Measurements from ENCODE around the gene OLFM3.

Gene OLFM3

DNA sequence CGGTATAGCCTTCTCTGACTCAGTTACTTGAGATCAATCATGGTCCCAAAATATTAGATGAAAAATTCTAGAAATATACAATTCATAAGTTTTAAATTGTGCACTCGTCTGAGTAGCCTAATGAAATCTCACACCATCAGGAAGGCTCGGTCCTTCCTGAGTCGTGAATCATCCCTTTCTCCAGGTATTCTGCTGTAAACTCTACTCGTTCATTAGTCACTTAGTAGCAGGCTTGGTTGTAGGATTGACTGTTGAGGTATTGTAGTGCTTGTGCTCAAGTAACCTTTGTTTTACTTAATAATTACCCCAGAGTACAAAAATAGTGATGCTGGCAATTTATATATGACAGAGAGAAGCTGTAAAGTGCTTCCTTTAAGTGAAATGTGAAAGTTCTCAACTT lies 238.7 kb downstream of the OLFM3 start:
- H3K36me3 ChIP-seq (ENCODE audit: low read depth): no peaks in the 10 kb centered on the region
- ATAC-seq (ENCODE audit: low read depth): peak; percentile 99
- no peak overlapping the region for H3K27ac ChIP-seq (ENCODE audit: poor library complexity, severe bottlenecking)
- no peaks in the 10 kb centered on the region for H3K27me3 ChIP-seq (ENCODE audit: insufficient read depth, poor library complexity, severe bottlenecking)
- TF ChIP-seq, protein P1, sequence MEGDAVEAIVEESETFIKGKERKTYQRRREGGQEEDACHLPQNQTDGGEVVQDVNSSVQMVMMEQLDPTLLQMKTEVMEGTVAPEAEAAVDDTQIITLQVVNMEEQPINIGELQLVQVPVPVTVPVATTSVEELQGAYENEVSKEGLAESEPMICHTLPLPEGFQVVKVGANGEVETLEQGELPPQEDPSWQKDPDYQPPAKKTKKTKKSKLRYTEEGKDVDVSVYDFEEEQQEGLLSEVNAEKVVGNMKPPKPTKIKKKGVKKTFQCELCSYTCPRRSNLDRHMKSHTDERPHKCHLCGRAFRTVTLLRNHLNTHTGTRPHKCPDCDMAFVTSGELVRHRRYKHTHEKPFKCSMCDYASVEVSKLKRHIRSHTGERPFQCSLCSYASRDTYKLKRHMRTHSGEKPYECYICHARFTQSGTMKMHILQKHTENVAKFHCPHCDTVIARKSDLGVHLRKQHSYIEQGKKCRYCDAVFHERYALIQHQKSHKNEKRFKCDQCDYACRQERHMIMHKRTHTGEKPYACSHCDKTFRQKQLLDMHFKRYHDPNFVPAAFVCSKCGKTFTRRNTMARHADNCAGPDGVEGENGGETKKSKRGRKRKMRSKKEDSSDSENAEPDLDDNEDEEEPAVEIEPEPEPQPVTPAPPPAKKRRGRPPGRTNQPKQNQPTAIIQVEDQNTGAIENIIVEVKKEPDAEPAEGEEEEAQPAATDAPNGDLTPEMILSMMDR (IDR thresholded peaks at IDR 0.05; ENCODE audit: poor library complexity, severe bottlenecking): no peak
- DNase-seq (ENCODE audit: low spot score): no peak
- H3K4me1 ChIP-seq (ENCODE audit: insufficient read depth, poor library complexity, severe bottlenecking): peaks cover 3% of the 10 kb centered on the region
- H3K4me3 ChIP-seq (ENCODE audit: severe bottlenecking): no peak overlapping the region
- no peaks in the 10 kb centered on the region for H3K9me3 ChIP-seq (ENCODE audit: severe bottlenecking)

DNA sequence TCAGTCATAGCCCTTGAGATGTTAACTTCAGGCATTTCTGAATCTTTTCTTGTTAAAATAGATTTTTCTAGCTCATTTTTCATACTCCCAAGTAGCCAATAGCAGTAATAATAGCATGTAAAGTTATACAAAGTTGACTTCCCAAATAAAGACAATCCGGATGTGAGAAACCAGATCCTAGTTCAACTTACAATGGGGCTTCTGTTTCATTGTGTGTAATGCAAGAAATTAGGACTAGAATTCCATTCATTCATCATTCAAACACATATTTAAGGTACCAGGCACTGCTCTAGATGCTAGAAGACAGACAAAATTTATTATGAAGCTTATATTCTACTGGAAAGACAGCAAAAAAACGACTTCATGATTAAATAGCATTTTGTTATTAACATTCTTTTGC lies 240.3 kb downstream of the OLFM3 start:
- no peak overlapping the region for H3K4me3 ChIP-seq (ENCODE audit: severe bottlenecking)
- DNase-seq (ENCODE audit: low spot score): no peak
- peaks cover 3% of the 10 kb centered on the region for H3K4me1 ChIP-seq (ENCODE audit: insufficient read depth, poor library complexity, severe bottlenecking)
- TF ChIP-seq, protein P1 (IDR thresholded peaks at IDR 0.05; ENCODE audit: poor library complexity, severe bottlenecking): no peak
- ATAC-seq (ENCODE audit: low read depth): no peak
- H3K27me3 ChIP-seq (ENCODE audit: insufficient read depth, poor library complexity, severe bottlenecking): no peaks in the 10 kb centered on the region
- H3K36me3 ChIP-seq (ENCODE audit: low read depth): no peaks in the 10 kb centered on the region
- no peak overlapping the region for H3K27ac ChIP-seq (ENCODE audit: poor library complexity, severe bottlenecking)
- H3K9me3 ChIP-seq (ENCODE audit: severe bottlenecking): no peaks in the 10 kb centered on the region
